Adrenal gland (tissue), 5 donors: ENCODE measurements around the gene PRKG1.

Experiments
- CTCF ChIP-seq, 6 experiments: fragments of 450-650 bp in 4 of 6; fragments of 200-600 bp in 2 of 6; sonication (generic) in 1 of 6; IDR thresholded peaks; 1 replicate in 5 of 6; 2 replicates in 1 of 6; pipeline versions ENCODE4 v1.5.1 to v1.8.0; 2016 to 2021; ENCODE audit warnings: antibody characterized with exemption in 6 of 6, mild to moderate bottlenecking in 2 of 6, moderate library complexity in 1 of 6
- POLR2A ChIP-seq, 2 donors: fragments of 450-650 bp; IDR thresholded peaks; one replicate each; pipeline ENCODE4 v1.6.1; 2017; ENCODE audit warnings: antibody characterized with exemption in 2 of 2, mild to moderate bottlenecking in 2 of 2, moderate library complexity in 1 of 2
- donor health status: DM: no; HTN: no; CAD: no.

GRCh38 chr10:52280051-52280450 lies 1205.8 kb downstream of the PRKG1 start:
- TF ChIP-seq CTCF (IDR thresholded peaks at IDR 0.05) (no peak), POLR2A (IDR thresholded peaks at IDR 0.05) (no peak)
